Erythroblast (primary cell): ENCODE data around the gene NACA2.

Source experiments
- GATA1 ChIP-seq: IDR thresholded peaks from 2 replicates; pipeline ENCODE4 v1.6.1; 2011; ENCODE audit warnings: low read depth, mild to moderate bottlenecking, control low read depth, low read length, moderate library complexity
- POLR2A ChIP-seq: IDR thresholded peaks from 2 replicates; pipeline ENCODE4 v1.6.1; 2011; ENCODE audit warnings: mild to moderate bottlenecking, low read length

GRCh38 chr17:61579347-61579746 lies 11.7 kb downstream of the NACA2 start:
- TF ChIP-seq POLR2A (no peak), GATA1 (no peak)
